Neural progenitor cell (in vitro differentiated cells): ENCODE data around the gene BCAS3.

Experiments
- CTCF ChIP-seq: fragments of 200-600 bp; sonication (generic); IDR thresholded peaks from 2 replicates; pipeline ENCODE4 v1.5.1; 2017; ENCODE audit warnings: antibody characterized with exemption, mild to moderate bottlenecking
- EZH2 ChIP-seq: fragments of 200-600 bp; sonication (generic); IDR thresholded peaks from 2 replicates; pipeline ENCODE4 v1.6.1; 2017; ENCODE audit warnings: antibody characterized with exemption, mild to moderate bottlenecking, moderate library complexity

- TF ChIP-seq CTCF (no peak), EZH2 (no peak)
These were observed 658.4 kb downstream of the BCAS3 start for GRCh38 chr17:61335845-61336655.
